Measurements from ENCODE around the gene LCAT.

LCAT gene

GRCh38 chr16:67934306-67935100, 9.4 kb downstream of the LCAT start:
- DNase-seq (ENCODE audit: low read depth in 3 of 3, low spot score in 1 of 3) = no peak

- DNase-seq (ENCODE audit: low read depth in 3 of 3, low spot score in 1 of 3) = no peak
Observed at GRCh38 chr16:67933805-67934204, 10.1 kb downstream of the LCAT start.

- no peak for DNase-seq (ENCODE audit: low read depth in 3 of 3, low spot score in 1 of 3)
Observed at GRCh38 chr16:67932462-67932840, 11.5 kb downstream of the LCAT start.

- DNase-seq (ENCODE audit: low read depth in 3 of 3, low spot score in 1 of 3) = no peak
Observed at GRCh38 chr16:67931712-67932461, 12.0 kb downstream of the LCAT start, which contains the start of gene CTRL. TSS of gene CTRL (minus strand) at chr16:67931862. CDS start at chr16:67931852, 10 bp downstream.

- no peak for DNase-seq (ENCODE audit: low read depth in 3 of 3, low spot score in 1 of 3)
Observed at GRCh38 chr16:67930678-67931211, 13.2 kb downstream of the LCAT start.

- no peak for DNase-seq (ENCODE audit: low read depth in 3 of 3, low spot score in 1 of 3)
Observed at GRCh38 chr16:67930191-67930590, 13.7 kb downstream of the LCAT start.

GRCh38 chr16:67928561-67929364, 15.2 kb downstream of the LCAT start:
- DNase-seq (ENCODE audit: low read depth in 3 of 3, low spot score in 1 of 3) = peak; percentile 36 to 66 (median 48)

- no peak for DNase-seq (ENCODE audit: low read depth in 3 of 3, low spot score in 1 of 3)
Observed at GRCh38 chr16:67928147-67928546, 15.8 kb downstream of the LCAT start.

- DNase-seq (ENCODE audit: low read depth in 3 of 3, low spot score in 1 of 3) = no peak
Observed at GRCh38 chr16:67927131-67927941, 16.6 kb downstream of the LCAT start.

GRCh38 chr16:67926181-67926750, 17.7 kb downstream of the LCAT start:
- DNase-seq (ENCODE audit: low read depth in 3 of 3, low spot score in 1 of 3) = no peak

GRCh38 chr16:67924140-67924906, 19.6 kb downstream of the LCAT start:
- no peak for DNase-seq (ENCODE audit: low read depth in 3 of 3, low spot score in 1 of 3)

- DNase-seq (ENCODE audit: low read depth in 3 of 3, low spot score in 1 of 3) = no peak
Observed at GRCh38 chr16:67923414-67924116, 20.4 kb downstream of the LCAT start.

- no peak for DNase-seq (ENCODE audit: low read depth in 3 of 3, low spot score in 1 of 3)
Observed at GRCh38 chr16:67922740-67923139, 21.2 kb downstream of the LCAT start.

GRCh38 chr16:67922221-67922620, 21.7 kb downstream of the LCAT start:
- DNase-seq (ENCODE audit: low read depth in 3 of 3, low spot score in 1 of 3) = no peak

- no peak for DNase-seq (ENCODE audit: low read depth in 3 of 3, low spot score in 1 of 3)
Observed at GRCh38 chr16:67919622-67920221, 24.2 kb downstream of the LCAT start.

GRCh38 chr16:67917852-67918236, 26.1 kb downstream of the LCAT start:
- no peak for DNase-seq (ENCODE audit: low read depth in 3 of 3, low spot score in 1 of 3)

GRCh38 chr16:67917140-67917851, 26.6 kb downstream of the LCAT start:
- no peak for DNase-seq (ENCODE audit: low read depth in 3 of 3, low spot score in 1 of 3)
